Nephron (organoid): ENCODE measurements around the gene RASGRP3.

Experiments
- H3K27ac Mint-ChIP-seq, 3 experiments: 2 replicates each; pipeline ENCODE4 v1.8.0; 2020; ENCODE audit warnings: mixed read lengths in 3 of 3, mild to moderate bottlenecking in 2 of 3, moderate library complexity in 1 of 3
- H3K27me3 Mint-ChIP-seq: 2 replicates; pipeline ENCODE4 v1.8.0; 2021; ENCODE audit warnings: low read depth, mild to moderate bottlenecking, moderate library complexity, mixed read lengths
- H3K36me3 Mint-ChIP-seq: 2 replicates; pipeline ENCODE4 v1.8.0; 2020; ENCODE audit warnings: low read depth, mixed read lengths
- H3K4me1 Mint-ChIP-seq: 2 replicates; pipeline ENCODE4 v1.8.0; 2020; ENCODE audit warnings: mixed read lengths
- H3K4me3 Mint-ChIP-seq, 3 experiments: 2 replicates each; pipeline ENCODE4 v1.8.0; 2020; ENCODE audit warnings: mild to moderate bottlenecking in 3 of 3, mixed read lengths in 3 of 3, moderate library complexity in 2 of 3
- H3K9me3 Mint-ChIP-seq: 2 replicates; pipeline ENCODE4 v1.8.0; 2020; ENCODE audit warnings: mixed read lengths
- CTCF ChIP-seq, 3 experiments: fragments of 200-600 bp; sonication (generic); IDR thresholded peaks; one replicate each; pipeline ENCODE4 v1.5.0; 2021; ENCODE audit warnings: antibody characterized with exemption in 3 of 3; ENCODE audit not compliant: unreplicated experiment in 3 of 3

Gene RASGRP3

GRCh38 chr2:33476131-33476792 lies at the start of gene RASGRP3:
Gene RASGRP3 (plus strand): TSS chr2:33476649. CDS start chr2:33515137, 38,488 bp downstream.
- Mint-ChIP-seq H3K4me1 (peaks cover 54% of the 10 kb centered on the region), H3K4me3 (peak within 1 kb of the TSS; percentile 81 to 87 (median 84)), H3K27me3 (peaks cover 28% of the 10 kb centered on the region), H3K36me3 (no peaks in the 10 kb centered on the region), H3K27ac (peak within 1 kb of the TSS; percentile 94), H3K9me3 (peaks cover 7% of the 10 kb centered on the region)
- no peak for TF ChIP-seq CTCF (IDR thresholded peaks at IDR 0.05; ENCODE audit: unreplicated experiment in 3 of 3)

GRCh38 chr2:33426666-33427231 lies 49.7 kb upstream of the RASGRP3 start:
- no peaks in the 10 kb centered on the region for H3K9me3 Mint-ChIP-seq
- no peak overlapping the region for H3K4me3 Mint-ChIP-seq
- no peaks in the 10 kb centered on the region for H3K36me3 Mint-ChIP-seq
- peaks cover 4% of the 10 kb centered on the region for H3K27me3 Mint-ChIP-seq
- H3K4me1 Mint-ChIP-seq: peaks cover 7% of the 10 kb centered on the region
- H3K27ac Mint-ChIP-seq: no peak overlapping the region
- no peak for TF ChIP-seq CTCF (IDR thresholded peaks at IDR 0.05; ENCODE audit: unreplicated experiment in 3 of 3)

GRCh38 chr2:33430077-33430476 lies 46.4 kb upstream of the RASGRP3 start:
- Mint-ChIP-seq H3K9me3 (no peaks in the 10 kb centered on the region), H3K36me3 (no peaks in the 10 kb centered on the region), H3K27me3 (no peaks in the 10 kb centered on the region), H3K4me3 (no peak overlapping the region), H3K4me1 (peaks cover 7% of the 10 kb centered on the region), H3K27ac (peak overlapping the region in 2 of 3 experiments; percentile 57 to 72)
- TF ChIP-seq CTCF (IDR thresholded peaks at IDR 0.05; ENCODE audit: unreplicated experiment in 3 of 3): no peak

GRCh38 chr2:33430856-33431255 lies 45.6 kb upstream of the RASGRP3 start:
- Mint-ChIP-seq H3K27me3 (no peaks in the 10 kb centered on the region), H3K9me3 (no peaks in the 10 kb centered on the region), H3K4me3 (no peak overlapping the region), H3K4me1 (peaks cover 7% of the 10 kb centered on the region), H3K27ac (peak overlapping the region in 1 of 3 experiments; percentile 57), H3K36me3 (no peaks in the 10 kb centered on the region)
- no peak for TF ChIP-seq CTCF (IDR thresholded peaks at IDR 0.05; ENCODE audit: unreplicated experiment in 3 of 3)

GRCh38 chr2:33432871-33433270 lies 43.6 kb upstream of the RASGRP3 start:
- Mint-ChIP-seq H3K4me1 (peaks cover 7% of the 10 kb centered on the region), H3K4me3 (no peak overlapping the region), H3K36me3 (no peaks in the 10 kb centered on the region), H3K27ac (no peak overlapping the region), H3K9me3 (no peaks in the 10 kb centered on the region), H3K27me3 (no peaks in the 10 kb centered on the region)
- no peak for TF ChIP-seq CTCF (IDR thresholded peaks at IDR 0.05; ENCODE audit: unreplicated experiment in 3 of 3)
